ENCODE data around the gene YAE1. TPM values are rescaled to one million over a fixed set of nuclear protein-coding genes. Genes with fewer than 3 reads are reported as not detected.

The YAE1 gene
- total RNA-seq, 4 donors from 2014 or later, result 17.9 to 27.4 (median 23.5) TPM

DNA sequence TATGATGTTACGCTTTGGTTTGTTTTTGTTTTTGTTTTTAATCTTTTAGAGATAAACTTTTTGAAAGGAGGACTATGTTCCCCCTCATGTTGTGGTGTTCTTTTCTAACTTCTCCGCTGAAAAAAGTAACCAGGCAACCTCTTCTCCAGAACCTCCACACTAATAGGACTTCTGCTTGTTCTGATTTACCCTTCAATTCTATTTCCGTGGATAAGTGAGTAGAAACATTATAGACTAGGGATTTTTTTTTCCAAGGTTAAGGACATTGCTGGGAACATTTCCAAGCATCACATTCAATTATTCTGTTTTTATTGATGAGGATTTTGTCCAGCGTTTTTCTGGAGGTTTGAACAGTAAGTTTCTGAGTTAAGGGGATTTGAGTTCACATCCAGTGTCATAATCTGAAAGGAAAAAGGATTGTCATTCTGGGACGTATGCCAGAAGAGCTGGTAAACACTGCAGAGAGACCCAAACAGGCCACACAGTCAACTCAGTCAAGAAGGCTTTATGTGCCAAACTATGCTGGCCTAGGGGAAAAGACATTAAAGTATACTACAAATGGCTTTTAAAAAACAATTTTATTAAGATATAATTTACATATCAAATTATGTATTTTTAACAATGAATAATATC is 28.9 kb downstream of the YAE1 start:
- ATAC-seq, result no peak
- Histone ChIP-seq H3K4me3 (no peak overlapping the region), H3K36me3 (no peaks in the 10 kb centered on the region), H3K27me3 (no peaks in the 10 kb centered on the region), H3K9me3 (no peaks in the 10 kb centered on the region), H3K4me1 (no peaks in the 10 kb centered on the region), H3K27ac (no peak overlapping the region)
- 49 to 56% methylated on average over 4 to 5 of the region's 5 CpGs for WGBS, 2 donors (ENCODE audit: low coverage in 1 of 2)
- TF ChIP-seq EP300 (IDR thresholded peaks at IDR 0.05), result no peak
- TF ChIP-seq, protein P1, sequence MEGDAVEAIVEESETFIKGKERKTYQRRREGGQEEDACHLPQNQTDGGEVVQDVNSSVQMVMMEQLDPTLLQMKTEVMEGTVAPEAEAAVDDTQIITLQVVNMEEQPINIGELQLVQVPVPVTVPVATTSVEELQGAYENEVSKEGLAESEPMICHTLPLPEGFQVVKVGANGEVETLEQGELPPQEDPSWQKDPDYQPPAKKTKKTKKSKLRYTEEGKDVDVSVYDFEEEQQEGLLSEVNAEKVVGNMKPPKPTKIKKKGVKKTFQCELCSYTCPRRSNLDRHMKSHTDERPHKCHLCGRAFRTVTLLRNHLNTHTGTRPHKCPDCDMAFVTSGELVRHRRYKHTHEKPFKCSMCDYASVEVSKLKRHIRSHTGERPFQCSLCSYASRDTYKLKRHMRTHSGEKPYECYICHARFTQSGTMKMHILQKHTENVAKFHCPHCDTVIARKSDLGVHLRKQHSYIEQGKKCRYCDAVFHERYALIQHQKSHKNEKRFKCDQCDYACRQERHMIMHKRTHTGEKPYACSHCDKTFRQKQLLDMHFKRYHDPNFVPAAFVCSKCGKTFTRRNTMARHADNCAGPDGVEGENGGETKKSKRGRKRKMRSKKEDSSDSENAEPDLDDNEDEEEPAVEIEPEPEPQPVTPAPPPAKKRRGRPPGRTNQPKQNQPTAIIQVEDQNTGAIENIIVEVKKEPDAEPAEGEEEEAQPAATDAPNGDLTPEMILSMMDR (IDR thresholded peaks at IDR 0.05), result no peak
- TF ChIP-seq POLR2AphosphoS5 (IDR thresholded peaks at IDR 0.05), result no peak

DNA sequence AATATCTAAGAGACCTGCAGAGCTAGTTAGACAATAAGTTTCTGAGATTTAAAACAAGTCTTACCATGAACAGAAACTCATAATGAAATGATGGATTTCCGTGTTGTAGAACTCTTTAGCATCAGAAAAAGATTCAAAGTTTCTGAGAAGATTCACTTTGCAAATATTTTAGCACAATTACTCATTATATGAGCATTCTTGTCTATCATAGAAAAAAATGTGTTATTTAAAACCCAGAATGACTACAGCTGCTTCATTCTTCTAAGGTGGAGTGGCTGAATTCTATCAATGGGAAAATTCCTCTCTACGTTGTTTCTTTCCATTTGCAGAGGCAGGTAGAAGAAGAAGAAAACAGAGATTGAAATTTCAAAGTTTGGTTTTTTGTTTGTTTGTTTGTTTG is 36.1 kb downstream of the YAE1 start:
- TF ChIP-seq, protein P1 (IDR thresholded peaks at IDR 0.05), result no peak
- TF ChIP-seq POLR2AphosphoS5 (IDR thresholded peaks at IDR 0.05), result no peak
- no peak for TF ChIP-seq EP300 (IDR thresholded peaks at IDR 0.05)
- no peak for TF ChIP-seq POLR2A (IDR thresholded peaks at IDR 0.05)
- no peak for ATAC-seq
- Histone ChIP-seq H3K27ac (no peak overlapping the region), H3K9me3 (no peaks in the 10 kb centered on the region), H3K36me3 (no peaks in the 10 kb centered on the region), H3K4me3 (no peak overlapping the region), H3K27me3 (peaks cover 2% of the 10 kb centered on the region), H3K4me1 (no peaks in the 10 kb centered on the region)
- whole genome bisulfite sequencing, 2 donors (ENCODE audit: low coverage in 1 of 2), result 46 to 60% methylated on average over 2 of the region's 2 CpGs

DNA sequence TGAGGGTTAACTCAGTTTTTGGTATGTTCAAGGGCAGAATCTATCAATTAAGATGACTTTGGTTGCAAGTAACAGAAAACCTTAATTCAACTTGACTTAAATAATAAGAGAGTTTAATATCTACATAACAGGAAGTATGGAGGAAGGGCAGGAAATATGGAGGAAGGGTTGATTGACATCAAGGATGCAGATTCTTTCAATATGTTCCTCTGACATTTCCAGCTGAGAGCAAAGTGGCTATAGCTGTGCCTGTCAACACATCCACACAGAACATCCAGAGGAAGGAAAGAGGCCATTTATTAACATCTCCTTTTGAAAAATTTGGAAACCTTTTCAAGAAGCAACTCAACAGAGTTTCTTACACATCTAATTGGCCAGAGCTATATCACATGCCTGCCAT is 37.7 kb downstream of the YAE1 start:
- Histone ChIP-seq H3K27me3 (peaks cover 9% of the 10 kb centered on the region), H3K9me3 (no peaks in the 10 kb centered on the region), H3K27ac (no peak overlapping the region), H3K36me3 (no peaks in the 10 kb centered on the region), H3K4me1 (peaks cover 0 to under 1% (median 0%) of the 10 kb centered on the region in 3 donors), H3K4me3 (no peak overlapping the region)
- no peak for ATAC-seq
- TF ChIP-seq, protein P1 (IDR thresholded peaks at IDR 0.05), result no peak

DNA sequence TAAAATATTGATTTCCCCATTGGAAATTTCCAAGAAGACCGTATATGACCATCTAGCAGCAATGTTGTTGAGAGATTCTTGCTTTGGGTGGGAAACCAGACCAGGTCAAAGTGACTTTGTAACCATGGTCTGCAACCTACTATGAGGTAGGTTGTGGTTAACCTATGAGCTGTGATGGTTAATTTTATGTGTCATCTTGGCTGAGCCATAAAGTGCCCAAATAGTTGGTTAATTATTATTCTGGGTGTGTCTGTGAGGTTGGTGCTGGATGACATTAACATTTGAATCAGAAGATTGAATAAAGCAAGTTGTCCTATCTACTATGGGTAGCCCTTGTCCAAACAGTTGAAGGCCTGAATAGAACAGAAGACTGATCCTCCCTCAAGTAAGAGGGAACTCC is 38.9 kb downstream of the YAE1 start:
- WGBS, 2 donors (ENCODE audit: low coverage in 1 of 2), result 92 to 100% methylated on average over 1 of the region's 1 CpG
- Histone ChIP-seq H3K9me3 (no peaks in the 10 kb centered on the region), H3K4me3 (no peak overlapping the region), H3K27ac (no peak overlapping the region), H3K27me3 (peaks cover 9% of the 10 kb centered on the region), H3K4me1 (peaks cover 0 to 12% (median 0%) of the 10 kb centered on the region in 3 donors), H3K36me3 (no peaks in the 10 kb centered on the region)
- ATAC-seq, result no peak
- no peak for TF ChIP-seq EP300 (IDR thresholded peaks at IDR 0.05)
- TF ChIP-seq POLR2AphosphoS5 (IDR thresholded peaks at IDR 0.05), result no peak
- TF ChIP-seq, protein P1 (IDR thresholded peaks at IDR 0.05), result no peak
- no peak for TF ChIP-seq POLR2A (IDR thresholded peaks at IDR 0.05)

DNA sequence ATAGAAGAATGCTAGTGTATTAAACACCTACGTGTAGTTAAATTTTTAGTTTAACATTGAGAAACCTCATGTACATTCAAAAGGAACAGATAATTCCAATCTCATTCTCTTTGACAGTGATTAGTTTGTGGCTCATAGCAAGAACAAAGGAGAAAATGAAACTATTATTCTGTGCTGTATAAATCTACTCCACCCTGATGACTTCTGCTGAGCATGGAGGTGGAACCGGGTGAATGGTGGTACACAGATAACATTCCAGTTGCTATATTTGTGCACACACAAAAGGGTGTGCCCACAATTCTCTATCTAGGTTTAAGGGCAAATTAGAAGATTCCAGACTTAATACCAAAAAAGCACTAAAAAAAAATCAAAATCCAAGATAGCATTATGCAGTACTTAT is 40.1 kb downstream of the YAE1 start:
- Histone ChIP-seq H3K4me1 (peaks cover 0 to 13% (median 0%) of the 10 kb centered on the region in 3 donors), H3K27ac (no peak overlapping the region), H3K27me3 (peaks cover 17% of the 10 kb centered on the region), H3K9me3 (no peaks in the 10 kb centered on the region), H3K36me3 (no peaks in the 10 kb centered on the region), H3K4me3 (no peak overlapping the region)
- 63 to 69% methylated on average over 2 of the region's 2 CpGs for WGBS, 2 donors (ENCODE audit: low coverage in 1 of 2)
- TF ChIP-seq, protein P1 (IDR thresholded peaks at IDR 0.05), result no peak
- TF ChIP-seq POLR2A (IDR thresholded peaks at IDR 0.05) (no peak), POLR2AphosphoS5 (IDR thresholded peaks at IDR 0.05) (no peak), EP300 (IDR thresholded peaks at IDR 0.05) (no peak)
- ATAC-seq, result no peak
